HG02642 (cell line): ENCODE data around the gene POLG.
A peak's percentile ranks its signal among the peaks of the same experiment; 100 is the strongest.

Experiments
- ATAC-seq: cut with Tn5 transposase; IDR thresholded peaks from one replicate; pipeline ENCODE4 v1.9.1; 2021; ENCODE audit warnings: mild to moderate bottlenecking; ENCODE audit not compliant: unreplicated experiment, poor library complexity

POLG gene

GRCh38 chr15:89358755-89359439, 24.3 kb upstream of the POLG start:
- peak; percentile 88 for ATAC-seq

- ATAC-seq, result peak; percentile 8
These were observed 23.8 kb upstream of the POLG start for GRCh38 chr15:89358435-89358754.

- ATAC-seq, result no peak
These were observed 22.1 kb upstream of the POLG start for GRCh38 chr15:89356634-89357298.

GRCh38 chr15:89353991-89354390, 19.4 kb upstream of the POLG start:
- no peak for ATAC-seq

- ATAC-seq, result no peak
These were observed 17.9 kb upstream of the POLG start for GRCh38 chr15:89352476-89352875.

GRCh38 chr15:89349206-89349558, 14.6 kb upstream of the POLG start:
- no peak for ATAC-seq

- no peak for ATAC-seq
These were observed 12.1 kb upstream of the POLG start for GRCh38 chr15:89346516-89347231.

- ATAC-seq, result no peak
These were observed 10.6 kb upstream of the POLG start for GRCh38 chr15:89345248-89345647.

GRCh38 chr15:89342840-89343239, 8.2 kb upstream of the POLG start:
- ATAC-seq, result no peak

- no peak for ATAC-seq
These were observed 6.8 kb upstream of the POLG start for GRCh38 chr15:89341316-89342005.

- ATAC-seq, result no peak
These were observed 5.9 kb upstream of the POLG start for GRCh38 chr15:89340573-89340972.

GRCh38 chr15:89338036-89338435, 3.4 kb upstream of the POLG start:
- no peak for ATAC-seq

GRCh38 chr15:89335298-89336041, 846 bp upstream of the POLG start:
- ATAC-seq, result no peak

GRCh38 chr15:89333959-89334509, 590 bp downstream of the POLG start:
- no peak for ATAC-seq

- ATAC-seq, result no peak
These were observed 1.4 kb downstream of the POLG start for GRCh38 chr15:89333011-89333860.

GRCh38 chr15:89332446-89332845, 2.2 kb downstream of the POLG start:
- ATAC-seq, result no peak

GRCh38 chr15:89330881-89331595, 3.6 kb downstream of the POLG start:
- ATAC-seq, result no peak

GRCh38 chr15:89330119-89330518, 4.5 kb downstream of the POLG start:
- no peak for ATAC-seq
